Left colon (tissue), 2 donors: ENCODE measurements around the gene MRPL32. TPM values are rescaled to one million over a fixed set of nuclear protein-coding genes. Genes with fewer than 3 reads are reported as not detected.
"Not testable (repeated sequence)": the region's sequence is repeated elsewhere in the genome, so short reads cannot be mapped to it uniquely, and the experiment has no call there.

Experiments used
- ATAC-seq: fragments of 200-7000 bp; cut with Tn5 transposase; one replicate; pipeline ENCODE4 v1.9.1; 2020; ENCODE audit warnings: mild to moderate bottlenecking, moderate library complexity
- DNase-seq, 2 donors: peaks; one replicate each; pipeline ENCODE4 v3.0.0-alpha.2; 2020
- intact Hi-C, 2 donors: fragments of 100-400 bp; cut with DNase I in 1 of 2; cut with micrococcal nuclease in 1 of 2; formaldehyde crosslinking; loops; one replicate each; pipeline versions ENCODE4 v1.11.2 to v1.14.0; 2022; cut with DNase I, micrococcal nuclease
- long read RNA-seq: library from polyadenylated mRNA; unstranded; transcript quantifications from one replicate; pipeline ENCODE4 v2.0.0, GENCODE V29; 2021
- total RNA-seq, 2 donors: library from RNA; stranded (reverse); fragmentation: NEBNext Ultra II Directional; extraction: Animal tissue kit (Norgen Biotek cat#: 25700); gene quantifications; one replicate each; pipeline ENCODE4 v1.2.1, GENCODE V29; 2021
- donor health status: DM: no; HTN: no; CAD: no.
- donor health status: DM: yes; HTN: yes; CAD: no.

MRPL32 gene
- total RNA-seq = 10 to 100 TPM; 40.1 to 43.3 TPM
- long read RNA-seq, transcript MRPL32-201 (3 exons, 1,035 nt) = major isoform, 37 of 42 reads
- long read RNA-seq, partial matches to known transcripts = 4 of 42 reads
- long read RNA-seq, other reads (novel, unspliced or antisense) = 1 of 42 reads

DNA sequence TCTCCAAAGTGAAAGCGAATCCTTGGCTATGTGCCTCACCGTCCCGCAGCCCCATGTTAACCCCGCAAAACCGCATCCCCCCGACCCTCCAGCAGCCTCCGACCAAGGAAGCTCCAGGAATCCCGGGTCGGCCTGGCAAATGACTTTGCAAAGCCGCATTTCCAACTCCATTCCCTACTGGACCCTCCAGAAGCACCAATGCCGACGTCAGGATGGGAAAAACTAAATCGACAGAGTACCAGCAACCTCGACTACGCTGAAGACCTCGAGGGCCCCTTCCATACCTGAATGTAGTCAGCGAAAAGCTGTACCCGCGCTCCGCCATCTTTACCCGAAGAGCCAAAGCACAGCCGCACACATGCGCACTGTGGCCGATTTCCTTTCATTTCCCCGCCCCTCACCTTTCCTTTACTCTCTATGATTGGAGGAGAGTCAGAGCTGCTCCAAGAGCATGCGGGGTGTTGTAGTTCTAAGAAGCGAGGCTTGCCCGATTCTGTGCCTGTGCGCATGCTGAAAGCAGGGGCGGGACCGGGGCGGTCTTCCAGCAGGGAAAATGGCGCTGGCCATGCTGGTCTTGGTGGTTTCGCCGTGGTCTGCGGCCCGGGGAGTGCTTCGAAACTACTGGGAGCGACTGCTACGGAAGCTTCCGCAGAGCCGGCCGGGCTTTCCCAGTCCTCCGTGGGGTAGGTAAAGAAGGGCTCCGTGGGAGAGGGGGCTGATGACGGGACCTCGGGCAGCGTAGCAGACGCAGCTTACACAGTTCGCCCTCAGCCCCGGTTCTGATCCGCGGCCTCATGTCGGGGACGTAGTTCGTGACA, at the start of gene MRPL32, which contains the start of gene PSMA2:
TSS of gene MRPL32 (plus strand) at position 543 of the 818 bp plus-strand sequence. CDS start at position 554, 11 bp downstream.
TSS of gene PSMA2 (minus strand) at position 341 of the 818 bp plus-strand sequence. CDS start at position 325, 16 bp downstream.
- DNase-seq (peak; percentile 94 to 96), ATAC-seq (peak; percentile 99)
- intact Hi-C loops = no loop called here

DNA sequence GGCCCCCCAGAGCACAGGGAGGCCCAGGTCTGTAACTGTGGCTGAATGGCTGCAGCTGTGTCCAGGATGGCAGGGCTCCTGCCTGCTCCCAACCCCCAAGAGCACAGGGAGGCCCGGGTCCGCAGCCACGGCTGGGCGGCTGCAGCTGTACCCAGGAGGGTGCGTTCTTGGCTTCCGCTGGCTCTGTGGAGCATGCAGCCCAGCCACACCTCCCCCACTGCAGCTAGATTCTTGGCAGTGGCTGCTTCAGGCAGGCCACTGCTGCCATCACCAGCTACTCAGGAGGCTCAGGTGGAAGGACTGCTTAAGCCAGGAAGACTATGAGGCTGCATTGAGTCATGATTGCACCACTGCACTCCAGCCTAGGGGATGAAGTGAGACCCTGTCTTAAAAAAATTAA, 48.2 kb upstream of the MRPL32 start:
- intact Hi-C loops = no loop called here
- no peak for DNase-seq
- no peak for ATAC-seq

DNA sequence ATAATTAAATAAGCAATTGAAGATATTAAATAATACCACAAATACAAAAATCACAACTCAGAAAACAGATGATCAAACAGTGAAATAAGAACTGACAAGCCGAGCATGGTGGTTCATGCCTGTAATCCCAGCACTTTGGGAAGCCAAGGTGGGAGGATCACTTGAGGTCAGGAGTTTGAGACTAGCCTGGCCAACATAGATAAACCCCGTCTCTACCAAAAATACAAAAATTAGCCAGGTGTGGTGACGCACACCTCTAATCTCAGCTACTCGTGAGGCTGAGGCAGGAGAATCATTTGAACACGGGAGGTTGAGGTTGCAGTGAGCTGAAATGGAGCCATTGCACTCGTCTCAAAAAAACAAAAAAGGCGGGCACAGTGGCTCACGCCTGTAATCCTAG, 47.0 kb upstream of the MRPL32 start:
- intact Hi-C loops, DNase-seq, ATAC-seq: not testable (repeated sequence)

DNA sequence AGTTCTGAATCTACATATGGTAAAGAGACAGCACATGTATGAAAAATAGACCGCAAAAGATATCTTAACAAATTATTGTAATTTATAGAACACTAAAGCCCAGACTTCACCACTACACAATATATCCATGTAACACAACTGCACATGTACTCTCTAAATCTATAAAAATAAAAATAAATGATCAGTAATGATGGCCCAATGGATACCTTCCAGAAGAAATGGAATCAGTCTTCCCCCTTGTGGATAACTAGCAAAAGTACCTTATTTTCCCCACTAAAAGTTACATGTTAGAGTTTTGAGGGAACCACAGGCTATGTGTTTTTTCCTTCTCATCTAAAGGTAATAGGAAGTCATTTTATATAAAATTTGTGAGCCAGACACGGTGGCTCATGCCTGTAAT, 46.0 kb upstream of the MRPL32 start:
- no peak for DNase-seq
- no peak for ATAC-seq
- intact Hi-C loops = no loop called here

DNA sequence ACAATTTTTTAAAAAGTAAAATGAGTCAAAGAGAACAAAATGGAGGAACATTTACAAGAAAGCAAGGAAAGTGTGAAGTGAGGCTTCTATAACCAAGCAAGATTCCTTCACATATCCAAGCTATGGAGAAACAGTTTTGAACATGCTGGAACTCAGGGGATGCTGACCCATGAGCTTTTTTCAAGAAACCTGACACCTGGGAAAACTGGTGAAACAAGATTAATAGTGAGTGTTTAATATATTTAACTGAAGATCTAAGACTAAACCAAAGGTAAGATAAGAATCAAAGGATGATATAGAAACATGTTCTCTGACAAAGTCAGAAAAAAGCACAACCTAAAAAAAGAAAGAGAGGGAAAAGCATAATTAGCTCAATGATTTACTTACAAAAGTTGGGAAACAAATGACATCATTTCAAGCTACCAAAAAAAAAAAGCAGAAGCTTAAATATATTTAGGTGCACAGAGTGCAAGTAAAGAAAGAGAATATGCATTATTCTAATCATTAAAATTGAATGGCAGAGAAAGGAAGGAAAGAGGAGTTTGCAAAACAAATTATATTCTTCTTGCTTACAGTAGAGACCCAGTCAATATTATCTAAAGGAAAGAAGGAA, 45.2 kb upstream of the MRPL32 start:
- ATAC-seq = no peak
- no peak for DNase-seq
- intact Hi-C loops = no loop called here

DNA sequence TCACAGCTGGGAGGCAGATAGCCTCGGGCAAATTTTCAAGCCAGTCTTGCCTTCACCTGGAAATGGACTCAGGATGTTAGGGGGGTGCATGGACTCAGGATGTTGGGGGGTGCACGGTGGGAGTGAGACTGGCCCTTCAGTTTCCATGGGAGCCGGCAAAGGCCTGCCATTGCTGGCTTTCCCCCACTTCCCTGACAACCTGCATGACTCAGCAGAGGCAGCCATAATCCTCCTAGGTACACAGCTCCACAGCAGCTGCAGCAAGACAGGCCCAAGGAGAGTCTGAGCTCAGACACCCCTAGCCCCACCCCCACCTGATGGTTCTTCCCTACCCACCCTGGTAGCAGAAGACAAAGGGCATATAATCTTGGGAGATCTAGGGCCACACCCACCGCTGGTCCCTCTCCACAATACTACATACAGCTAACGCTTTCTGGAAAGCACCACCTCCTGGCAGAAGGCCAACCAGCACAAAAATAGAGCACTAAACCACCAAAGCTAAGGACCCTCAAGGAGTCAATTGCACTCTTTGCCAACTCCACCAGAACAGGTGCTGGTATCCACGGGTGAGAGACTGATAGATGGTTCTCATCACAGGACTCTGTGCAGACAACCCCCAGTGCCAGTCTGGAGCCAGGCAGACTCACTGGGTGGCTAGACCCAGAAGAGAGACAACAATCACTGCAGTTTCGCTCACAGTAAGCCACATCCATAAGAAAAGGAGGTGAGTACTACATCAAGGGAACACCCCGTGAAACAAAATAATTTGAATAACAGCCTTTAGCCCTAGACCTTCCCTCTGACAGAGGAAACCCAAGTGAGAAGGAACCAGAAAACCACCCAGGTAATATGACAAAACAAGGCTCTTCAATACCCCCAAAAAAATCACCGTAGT, 38.6 kb upstream of the MRPL32 start:
- peak; percentile 19 for ATAC-seq
- peak in 1 of 2 donors; percentile 35 for DNase-seq
- intact Hi-C loops = no loop called here

DNA sequence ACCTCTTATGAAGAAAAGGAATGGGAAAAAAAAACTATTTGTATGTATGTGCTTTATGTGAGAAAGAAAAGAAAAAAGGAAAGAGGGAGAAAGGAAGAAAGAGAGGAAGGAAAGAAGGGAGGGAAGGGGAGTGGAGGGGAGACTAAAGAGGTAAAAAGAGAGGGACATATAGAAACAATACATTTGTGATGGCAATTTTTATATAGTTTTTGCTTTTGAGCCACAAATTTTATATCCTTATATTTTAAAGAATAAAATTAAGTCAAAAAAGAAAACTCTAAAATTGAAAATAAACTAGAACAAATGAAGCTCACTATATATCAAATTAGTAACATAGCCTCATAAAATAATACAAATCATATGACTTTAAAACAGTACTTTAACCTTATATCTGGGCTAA, 31.3 kb upstream of the MRPL32 start:
- intact Hi-C loops = no loop called here
- DNase-seq (no peak), ATAC-seq (no peak)

DNA sequence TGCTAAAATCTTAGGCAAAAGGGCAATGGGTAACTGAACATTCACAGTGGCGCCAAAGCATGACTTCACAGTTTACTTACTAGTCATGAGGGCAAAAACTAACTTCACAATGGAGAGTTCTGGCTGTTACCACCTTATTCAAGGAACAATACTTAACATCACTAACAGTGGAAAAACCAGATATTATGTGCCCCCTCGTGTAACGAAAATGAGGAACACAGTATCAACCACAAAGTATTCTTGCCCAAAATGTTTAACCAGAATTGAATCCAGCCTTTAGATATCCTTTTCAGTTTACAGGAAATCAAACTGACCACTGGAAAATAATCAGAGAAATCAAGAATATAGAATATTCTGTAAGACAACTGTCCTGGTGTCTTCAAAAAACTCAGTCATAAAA, 29.8 kb upstream of the MRPL32 start:
- ATAC-seq (no peak), DNase-seq (no peak)
- intact Hi-C loops = no loop called here

DNA sequence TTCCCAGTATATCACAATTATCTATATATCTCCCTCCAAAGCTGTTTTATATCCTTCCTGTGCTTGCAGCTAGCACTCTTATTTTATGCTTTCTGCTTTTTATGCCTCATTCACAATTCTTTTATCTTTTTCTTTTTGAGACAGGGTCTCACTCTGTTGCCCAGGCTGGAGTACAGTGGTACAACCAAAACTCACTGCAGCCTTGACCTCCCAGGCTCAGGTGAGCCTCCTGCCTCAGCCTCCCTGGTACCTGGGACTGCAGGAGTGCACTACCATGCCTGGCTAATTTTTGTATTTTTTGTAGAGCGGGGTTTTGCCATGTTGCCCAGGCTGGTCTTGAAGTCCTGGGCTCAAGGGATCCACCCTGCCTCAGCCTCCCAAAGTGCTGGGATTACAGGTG, 26.0 kb upstream of the MRPL32 start:
- ATAC-seq = no peak
- intact Hi-C loops = no loop called here
- no peak for DNase-seq

DNA sequence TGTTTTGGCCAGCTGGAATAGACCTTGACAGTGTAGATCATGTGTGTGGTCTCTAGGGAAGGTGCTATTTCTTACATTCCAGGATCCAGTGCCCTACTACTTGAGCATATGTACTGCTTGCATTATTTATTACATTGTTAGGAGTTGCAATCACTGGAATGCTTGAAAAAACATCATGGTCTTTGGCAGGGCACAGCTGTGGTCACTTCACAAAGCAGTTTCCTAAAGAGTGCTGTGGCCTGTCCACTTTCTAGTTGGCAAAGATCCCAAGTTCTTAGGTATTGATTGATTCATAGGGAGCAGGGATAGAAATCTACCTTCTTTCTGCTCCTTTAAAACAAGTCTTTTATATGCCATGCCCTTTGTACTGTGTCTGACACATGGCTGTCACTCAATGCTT, 24.9 kb upstream of the MRPL32 start:
- DNase-seq (no peak), ATAC-seq (no peak)
- intact Hi-C loops = no loop called here

DNA sequence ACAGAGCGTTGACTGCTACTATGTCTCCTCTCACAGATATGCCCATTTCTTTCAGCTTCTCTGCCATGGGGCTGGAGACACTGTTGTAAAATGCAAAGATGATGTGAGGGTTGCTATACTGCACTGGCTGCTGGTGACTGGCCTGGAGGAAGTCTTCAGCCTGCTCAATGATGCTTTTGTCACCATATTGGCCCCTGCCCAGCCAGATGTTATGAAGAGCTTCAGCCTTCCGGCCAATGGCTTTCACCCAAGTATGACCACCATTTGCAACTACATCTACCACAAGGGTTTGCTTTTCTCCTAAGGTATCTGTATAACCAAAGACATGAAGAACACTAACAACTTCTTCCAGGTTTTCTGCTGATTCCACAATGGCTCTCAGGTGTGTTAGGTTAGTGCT, 21.9 kb upstream of the MRPL32 start:
- ATAC-seq (no peak), DNase-seq (no peak)
- intact Hi-C loops = no loop called here

DNA sequence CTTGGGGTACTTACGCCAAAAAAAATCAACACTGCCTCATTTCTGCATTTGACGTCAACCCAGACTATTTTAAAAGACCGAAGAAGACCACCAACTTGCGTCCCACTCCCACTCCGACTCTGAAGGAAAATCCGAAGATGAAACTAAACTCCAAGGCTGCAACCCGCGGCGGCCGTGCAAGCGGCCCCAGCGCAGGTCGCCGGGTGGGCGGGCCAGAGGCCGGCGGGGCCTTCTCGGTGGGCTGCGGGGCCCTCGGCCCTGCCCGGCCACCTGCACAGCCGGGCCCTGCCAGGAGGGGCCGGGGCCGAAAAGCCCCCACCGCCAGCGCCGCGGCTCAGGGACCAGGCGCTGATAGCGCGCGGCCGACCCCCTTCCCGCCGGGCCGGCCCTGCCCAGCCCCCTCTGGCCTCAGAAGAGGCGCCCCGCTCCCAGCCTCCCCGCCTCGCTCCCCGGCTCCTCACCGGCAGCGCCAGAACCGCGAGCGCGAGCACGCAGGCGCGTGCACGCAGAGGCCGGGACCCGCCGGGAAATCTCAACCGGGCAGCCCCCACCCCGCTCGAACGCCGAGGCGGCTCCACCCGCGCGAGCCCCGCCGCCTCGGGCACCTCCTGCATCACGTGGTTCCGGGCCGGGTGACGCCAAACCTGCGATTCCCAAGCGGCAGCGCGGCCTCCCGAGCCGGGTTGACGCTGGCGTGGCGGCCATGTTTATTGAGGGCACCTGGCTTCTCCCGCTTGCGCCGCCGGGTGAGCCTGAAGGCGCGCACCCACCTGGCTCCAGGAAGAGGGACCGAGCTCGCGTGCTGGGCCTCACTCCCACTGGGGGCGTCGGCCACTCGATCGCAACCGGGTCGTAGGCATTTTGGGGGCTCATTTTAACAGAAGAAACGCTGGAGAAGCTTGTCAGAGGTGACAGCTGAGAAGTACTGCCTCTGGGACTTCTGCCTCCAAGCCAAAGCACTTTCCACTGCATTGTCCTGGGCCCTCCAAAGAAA, 20.4 kb upstream of the MRPL32 start, which contains the start of gene C7orf25:
TSS of gene C7orf25 (minus strand) at position 617 of the 994 bp plus-strand sequence. CDS start 1,170 bp downstream, outside the sequence.
- ATAC-seq (peak; percentile 96), DNase-seq (peak; percentile 97)
- intact Hi-C loops = no loop called here

DNA sequence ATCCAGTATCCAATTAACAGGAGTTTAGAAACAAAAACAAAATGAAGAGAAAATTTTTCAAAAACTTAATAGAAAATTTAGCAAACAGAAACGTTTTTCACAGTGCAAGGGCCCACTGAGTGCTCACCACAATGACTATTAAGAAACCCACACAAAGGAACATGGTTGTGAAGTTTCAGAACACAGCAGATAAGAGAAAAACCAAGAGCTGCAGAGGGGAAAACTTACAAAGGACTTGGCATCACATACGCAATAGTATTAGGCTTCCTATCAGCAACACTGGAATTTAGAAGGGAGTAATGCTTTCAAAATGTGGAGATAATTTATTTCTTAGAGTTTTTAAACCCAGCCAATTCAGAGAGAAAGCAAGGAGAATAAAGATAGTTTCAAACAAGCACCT, 18.6 kb upstream of the MRPL32 start:
- intact Hi-C loops = no loop called here
- no peak for DNase-seq
- ATAC-seq = no peak

DNA sequence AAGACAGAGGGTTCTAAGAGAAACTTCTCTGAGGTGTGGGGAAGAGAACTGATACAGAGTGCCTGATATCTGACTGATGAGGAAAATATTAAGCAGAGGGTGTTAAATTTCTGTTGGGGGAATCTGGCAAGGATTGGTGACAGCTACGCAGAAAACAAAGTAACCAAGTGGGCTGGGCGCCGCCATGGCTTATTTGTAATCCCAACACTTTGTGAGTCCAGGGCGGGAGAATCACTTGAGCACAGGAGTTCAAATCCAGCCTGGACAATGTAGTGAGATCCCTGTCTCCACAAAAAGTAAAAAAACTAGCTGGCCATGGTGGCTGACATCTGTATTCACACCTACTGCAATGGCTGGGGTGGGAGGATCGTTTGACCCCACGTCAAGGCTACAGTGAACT, 18.2 kb upstream of the MRPL32 start:
- ATAC-seq = no peak
- no peak for DNase-seq
- intact Hi-C loops = no loop called here

DNA sequence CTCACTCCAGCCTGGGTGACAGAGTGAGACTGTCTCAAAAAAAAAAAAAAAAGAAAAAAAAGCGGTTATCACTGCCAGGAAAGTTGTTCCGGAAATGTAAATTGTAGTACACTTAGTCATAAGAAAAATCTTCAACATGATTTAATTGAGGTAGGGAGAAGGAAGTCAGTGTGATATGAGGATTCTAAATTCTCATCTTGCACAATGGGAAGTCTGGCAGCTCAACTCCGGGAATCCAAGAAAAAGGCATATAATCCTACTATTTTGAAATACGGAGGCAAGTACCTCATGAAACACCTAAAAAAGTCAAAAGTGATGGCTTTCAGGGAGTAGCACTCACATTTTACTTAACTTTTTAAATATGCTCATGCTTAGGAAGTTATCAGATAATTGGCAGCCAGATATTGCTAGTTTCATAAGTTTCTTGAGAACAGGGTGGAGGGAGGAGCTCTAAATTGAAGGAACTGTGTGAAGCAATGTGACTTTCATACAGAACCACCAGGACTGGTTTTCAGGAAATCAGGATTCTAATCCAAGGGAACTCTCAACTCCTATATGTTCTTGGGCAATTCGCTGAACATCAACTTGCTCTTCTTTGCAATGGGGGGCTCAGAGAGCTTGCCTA, 17.6 kb upstream of the MRPL32 start:
- intact Hi-C loops = no loop called here
- ATAC-seq (no peak), DNase-seq (no peak)

DNA sequence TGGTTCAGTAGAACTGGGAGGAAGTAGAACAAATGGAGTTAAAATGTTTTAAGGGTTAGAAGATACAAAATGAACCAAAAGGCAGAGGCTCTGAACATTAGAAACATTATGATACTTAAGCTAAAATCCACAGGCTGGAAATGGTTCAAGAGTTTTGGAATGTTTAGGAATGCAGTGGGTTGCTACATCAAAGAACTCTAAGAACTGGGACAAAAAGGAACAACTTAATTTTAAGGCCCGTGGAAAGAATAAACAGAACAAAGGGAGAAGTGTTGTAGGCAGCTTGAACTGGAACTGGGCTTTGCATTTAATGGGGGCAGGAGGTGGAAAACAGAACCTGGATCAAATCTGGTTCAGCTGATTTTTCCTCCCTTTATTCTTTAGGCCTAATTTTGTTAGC, 16.8 kb upstream of the MRPL32 start:
- DNase-seq (no peak), ATAC-seq (no peak)
- intact Hi-C loops = no loop called here

DNA sequence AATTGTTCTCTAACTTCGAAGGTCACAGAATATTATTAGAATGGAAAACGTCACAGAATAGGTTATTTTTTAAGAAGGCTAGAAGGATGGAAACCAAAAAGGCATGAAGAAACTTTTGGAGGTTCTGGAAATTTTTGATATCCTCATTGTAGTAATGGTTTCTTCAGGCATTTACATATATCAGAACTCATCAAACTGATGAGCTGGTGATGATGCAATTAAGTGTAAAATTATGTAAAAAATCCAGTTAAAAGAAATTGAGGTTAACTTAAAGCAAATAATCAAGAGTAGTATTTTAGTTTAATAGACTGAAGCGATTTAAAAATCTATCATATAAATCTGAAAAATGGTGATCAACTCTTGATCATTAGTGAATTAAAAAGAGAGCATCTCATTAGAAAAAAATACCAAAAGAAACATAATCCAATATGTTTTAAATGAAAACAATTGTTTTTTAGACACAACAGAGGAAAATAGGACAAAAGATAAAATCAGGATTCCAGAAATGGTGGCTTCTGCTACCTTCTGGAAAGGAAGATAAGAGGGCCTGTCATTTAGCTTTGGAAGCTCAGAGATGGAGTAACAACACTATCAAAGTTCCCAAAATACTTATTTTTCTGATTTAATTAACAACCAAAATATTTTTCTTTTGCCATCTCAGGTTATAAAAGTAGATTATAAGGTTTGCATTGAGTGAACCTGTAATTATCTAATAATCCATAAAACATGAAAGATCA, 10.0 kb upstream of the MRPL32 start:
- intact Hi-C loops = no loop called here
- ATAC-seq (no peak), DNase-seq (no peak)
